ENCODE results near the gene STXBP6.

- TF ChIP-seq CTCF (IDR thresholded peaks at IDR 0.05): no peak
- no peak for TF ChIP-seq POLR2A (IDR thresholded peaks at IDR 0.05)
Observed at GRCh38 chr14:24996930-24997725, 52.8 kb downstream of the STXBP6 start.
